Erythroblast (primary cell): ENCODE data around the gene ANKS3.

Source experiments
- GATA1 ChIP-seq: IDR thresholded peaks from 2 replicates; pipeline ENCODE4 v1.6.1; 2011; ENCODE audit warnings: low read depth, mild to moderate bottlenecking, control low read depth, low read length, moderate library complexity
- POLR2A ChIP-seq: IDR thresholded peaks from 2 replicates; pipeline ENCODE4 v1.6.1; 2011; ENCODE audit warnings: mild to moderate bottlenecking, low read length

- TF ChIP-seq POLR2A (no peak), GATA1 (no peak)
Observed at GRCh38 chr16:4647644-4647980, 86.5 kb downstream of the ANKS3 start.
